Endothelial cell of umbilical vein (primary cell): ENCODE data around the gene CD40. TPM values are rescaled to one million over a fixed set of nuclear protein-coding genes. Genes with fewer than 3 reads are reported as not detected.

Experiments used
- BruUV-seq: library from RNA; stranded (reverse); fragments of 400-500 nt; replicated peaks from 2 replicates; lab custom pipeline; 2021; lab: Mats Ljungman, UMichigan
- CTCF ChIA-PET: fragments of 300-600, 350-600 bp; sonication (Branson Sonifier 250); formaldehyde crosslinking; loops from one replicate; lab custom pipeline; 2021; ENCODE audit warnings: antibody characterized with exemption, inconsistent platforms; lab: Charles Lee
- POLR2A ChIA-PET: fragments of 300-600, 350-600 bp; sonication (Branson Sonifier 250); formaldehyde crosslinking; loops from one replicate; lab custom pipeline; 2021; ENCODE audit warnings: antibody characterized with exemption, inconsistent platforms; lab: Charles Lee
- DNase-seq: peaks from one replicate; pipeline ENCODE4 v3.0.0-alpha.2; 2011; ENCODE audit warnings: low read depth, low spot score
- FAIRE-seq: peaks from 2 replicates; lab custom pipeline; 2011; peaks lifted over from hg19 to GRCh38; lab: Jason Lieb, UNC
- H2AFZ ChIP-seq: 2 replicates; pipeline ENCODE4 v1.6.0; 2012; ENCODE audit warnings: low read depth, low read length, control low read depth, inconsistent platforms
- H3K27ac ChIP-seq: 2 replicates; pipeline ENCODE4 v1.5.1; 2011; ENCODE audit warnings: low read depth, mild to moderate bottlenecking, control low read depth, low read length, moderate library complexity; ENCODE audit not compliant: insufficient read depth
- H3K27me3 ChIP-seq, 2 experiments: 2 replicates each; pipeline versions ENCODE4 v1.6.0 to v1.6.1; 2011; ENCODE audit warnings: low read length in 2 of 2, mixed read lengths in 1 of 2; ENCODE audit not compliant: control insufficient read depth in 2 of 2, insufficient read depth in 2 of 2
- H3K36me3 ChIP-seq, 2 experiments: 2 replicates in 1 of 2; 3 replicates in 1 of 2; pipeline ENCODE4 v1.5.1; 2011; ENCODE audit warnings: low read length in 2 of 2, mild to moderate bottlenecking in 1 of 2, moderate library complexity in 1 of 2; ENCODE audit not compliant: control insufficient read depth in 2 of 2, insufficient read depth in 2 of 2; ENCODE audit errors: extremely low read depth in 1 of 2
- H3K4me1 ChIP-seq: 3 replicates; pipeline ENCODE4 v1.5.1; 2011; ENCODE audit warnings: mild to moderate bottlenecking, low read length; ENCODE audit not compliant: control insufficient read depth, insufficient read depth; ENCODE audit errors: extremely low read depth
- H3K4me2 ChIP-seq: 2 replicates; pipeline ENCODE4 v1.6.1; 2011; ENCODE audit warnings: low read length, control low read depth, mixed read lengths; ENCODE audit not compliant: insufficient read depth
- H3K4me3 ChIP-seq, 3 experiments: fragments of 200-600 bp in 1 of 3; sonication (generic), shearing (Covaris generic) in 1 of 3; replicated peaks in 1 of 3; 2 replicates each; pipeline ENCODE4 v1.5.1; 2011 to 2016; ENCODE audit warnings: control low read depth in 3 of 3, low read length in 3 of 3, mild to moderate bottlenecking in 2 of 3, inconsistent platforms in 1 of 3, low read depth in 1 of 3, moderate library complexity in 1 of 3; ENCODE audit not compliant: insufficient read depth in 1 of 3
- H3K79me2 ChIP-seq: 2 replicates; pipeline ENCODE4 v1.6.0; 2012; ENCODE audit warnings: low read length, inconsistent platforms; ENCODE audit not compliant: control insufficient read depth, insufficient read depth
- H3K9ac ChIP-seq: replicated peaks from 2 replicates; pipeline ENCODE3; 2011; ENCODE audit warnings: low read length, control low read depth; ENCODE audit not compliant: insufficient read depth; ENCODE audit errors: extremely low read depth
- H3K9me1 ChIP-seq: replicated peaks from 3 replicates; pipeline ENCODE4 v1.6.0; 2011; ENCODE audit warnings: mild to moderate bottlenecking, low read length; ENCODE audit not compliant: control insufficient read depth, insufficient read depth; ENCODE audit errors: extremely low read depth
- H3K9me3 ChIP-seq: replicated peaks from 2 replicates; pipeline ENCODE4 v1.5.1; 2012; ENCODE audit warnings: low read length, inconsistent platforms; ENCODE audit not compliant: control insufficient read depth, insufficient read depth
- H4K20me1 ChIP-seq: replicated peaks from 2 replicates; pipeline ENCODE3; 2011; ENCODE audit warnings: mild to moderate bottlenecking, low read length; ENCODE audit not compliant: control insufficient read depth, insufficient read depth; ENCODE audit errors: extremely low read depth
- CTCF ChIP-seq, 2 donors: IDR thresholded peaks; 1 replicate in 1 of 2; 2 replicates in 1 of 2; pipeline ENCODE4 v1.5.1; 2011; ENCODE audit warnings: low read length in 2 of 2, mild to moderate bottlenecking in 2 of 2, moderate library complexity in 2 of 2, control low read depth in 1 of 2, inconsistent platforms in 1 of 2, low read depth in 1 of 2; ENCODE audit not compliant: insufficient read depth in 1 of 2; ENCODE audit errors: extremely low read depth in 1 of 2
- EZH2 ChIP-seq: IDR thresholded peaks from 2 replicates; pipeline ENCODE4 v1.6.1; 2012; ENCODE audit warnings: borderline replicate concordance, low read depth, mild to moderate bottlenecking, moderate library complexity, low read length, inconsistent platforms; ENCODE audit not compliant: severe bottlenecking
- FOS ChIP-seq: IDR thresholded peaks from 2 replicates; pipeline ENCODE4 v1.6.1; 2011; ENCODE audit warnings: mild to moderate bottlenecking, low read length, moderate library complexity, borderline replicate concordance; ENCODE audit not compliant: insufficient read depth
- GATA2 ChIP-seq: IDR thresholded peaks from 2 replicates; pipeline ENCODE4 v1.7.0; 2011; ENCODE audit warnings: low read depth, mild to moderate bottlenecking, moderate library complexity, mixed read lengths, low read length; ENCODE audit not compliant: insufficient read length, insufficient read depth
- JUN ChIP-seq: IDR thresholded peaks from 2 replicates; pipeline ENCODE4 v1.6.1; 2011; ENCODE audit warnings: borderline replicate concordance, low read depth; ENCODE audit not compliant: insufficient read length, insufficient read depth
- MYC ChIP-seq: IDR thresholded peaks from one replicate; pipeline ENCODE4 v1.6.1; 2011; ENCODE audit warnings: mild to moderate bottlenecking, low read depth, low read length
- POLR2A ChIP-seq: IDR thresholded peaks from 2 replicates; pipeline ENCODE4 v1.6.1; 2012; ENCODE audit warnings: low read depth, mild to moderate bottlenecking, control low read depth, low read length
- POLR2AphosphoS5 ChIP-seq: IDR thresholded peaks from 2 replicates; pipeline ENCODE4 v1.6.1; 2012; ENCODE audit warnings: low read depth, mild to moderate bottlenecking, control low read depth, low read length, moderate library complexity; ENCODE audit not compliant: insufficient read depth
- dilution Hi-C: fragments of 300-500 bp; cut with MboI; formaldehyde crosslinking; loops from one replicate; pipeline ENCODE4 v1.15.0; 2019; ENCODE audit warnings: low sequenced_read_pairs; ENCODE audit not compliant: extremely low pct_ligation_motif_present
- intact Hi-C: fragments of 100-400 bp; cut with micrococcal nuclease; formaldehyde crosslinking; loops from one replicate; pipeline ENCODE4 v1.10.0; 2022
- polyA plus RNA-seq, 4 experiments: library from polyadenylated mRNA; depleted of rRNA in 3 of 4; stranded (reverse) in 3 of 4; unstranded in 1 of 4; fragments of >200 nt; gene quantifications; 2 replicates each; pipeline versions ENCODE4 v1.2.1 to v1.2.3, GENCODE V29; 2011 to 2012; ENCODE audit warnings: missing spikeins in 1 of 4
- total RNA-seq: library from RNA; stranded (reverse); gene quantifications from 2 replicates; pipeline ENCODE4 v1.2.3, GENCODE V29; 2021
- TF ChIP-seq, protein P1 (sequence below): IDR thresholded peaks from 2 replicates; pipeline ENCODE4 v1.6.1; 2011; ENCODE audit not compliant: insufficient read depth, insufficient read length

The CD40 gene
- total and polyA plus RNA-seq, 2 donors (not counting 3 experiments of a cell fraction or from before 2014, with no cell fraction given), result 36.6 to 38.3 TPM

GRCh38 chr20:46070215-46070900, 47.8 kb upstream of the CD40 start:
- Histone ChIP-seq H3K27me3 (no peaks in the 10 kb centered on the region), H3K9ac (no peak overlapping the region), H3K4me3 (no peak overlapping the region), H3K4me1 (no peaks in the 10 kb centered on the region), H3K4me2 (no peak overlapping the region), H4K20me1 (no peaks in the 10 kb centered on the region), H3K79me2 (no peaks in the 10 kb centered on the region), H2AFZ (no peak overlapping the region), H3K27ac (no peak overlapping the region), H3K36me3 (peaks cover 21 to 28% of the 10 kb centered on the region in 2 experiments), H3K9me1 (no peaks in the 10 kb centered on the region), H3K9me3 (no peaks in the 10 kb centered on the region)
- no peak for DNase-seq
- ChIA-PET CTCF (no interaction called here), POLR2A (no interaction called here)
- dilution Hi-C loops, result no loop called here
- intact Hi-C loops, result no loop called here
- BruUV-seq, result no TSS peak
- no peak for FAIRE-seq
- TF ChIP-seq FOS, result no peak
- no peak for TF ChIP-seq EZH2
- TF ChIP-seq CTCF (IDR thresholded peaks at IDR 0.05; ENCODE audit: extremely low read depth in 1 of 2, insufficient read depth in 1 of 2, low read depth in 1 of 2, low read length in 2 of 2), result no peak

GRCh38 chr20:46071573-46071972, 46.5 kb upstream of the CD40 start:
- no peak overlapping the region for H3K4me2 ChIP-seq
- no peaks in the 10 kb centered on the region for H4K20me1 ChIP-seq
- H2AFZ ChIP-seq, result no peak overlapping the region
- DNase-seq (no peak), FAIRE-seq (no peak)
- dilution Hi-C loops, result no loop called here
- CTCF ChIA-PET, result no interaction called here
- H3K9me1 ChIP-seq, result no peaks in the 10 kb centered on the region
- H3K9me3 ChIP-seq, result no peaks in the 10 kb centered on the region
- H3K9ac ChIP-seq, result no peak overlapping the region
- H3K36me3 ChIP-seq, result peaks cover 16 to 20% of the 10 kb centered on the region in 2 experiments
- no peaks in the 10 kb centered on the region for H3K79me2 ChIP-seq
- no peaks in the 10 kb centered on the region for H3K4me1 ChIP-seq
- no peak overlapping the region for H3K4me3 ChIP-seq
- BruUV-seq, result no TSS peak
- TF ChIP-seq JUN, result no peak
- TF ChIP-seq EZH2, result no peak
- TF ChIP-seq POLR2AphosphoS5, result no peak
- TF ChIP-seq MYC, result no peak
- no peak for TF ChIP-seq GATA2
- no peak for TF ChIP-seq FOS
- no peak for TF ChIP-seq POLR2A
- TF ChIP-seq, protein P1, sequence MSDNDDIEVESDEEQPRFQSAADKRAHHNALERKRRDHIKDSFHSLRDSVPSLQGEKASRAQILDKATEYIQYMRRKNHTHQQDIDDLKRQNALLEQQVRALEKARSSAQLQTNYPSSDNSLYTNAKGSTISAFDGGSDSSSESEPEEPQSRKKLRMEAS, result no peak
- intact Hi-C loops, result no loop called here
- no peak overlapping the region for H3K27ac ChIP-seq
- POLR2A ChIA-PET, result no interaction called here
- no peaks in the 10 kb centered on the region for H3K27me3 ChIP-seq
